Lung (tissue), 12 donors: Measurements from ENCODE around the gene NEURL1B. TPM values are rescaled to one million over a fixed set of nuclear protein-coding genes. Genes with fewer than 3 reads are reported as not detected.

ENCODE experiments used
- ATAC-seq: fragments of 200-7000 bp; cut with Tn5 transposase; one replicate; pipeline ENCODE4 v1.9.1; 2020; ENCODE audit warnings: moderate number of reproducible peaks; ENCODE audit not compliant: insufficient read depth, low FRiP score
- DNase-seq, 3 donors: peaks; one replicate each; pipeline ENCODE4 v3.0.0-alpha.2; 2013 to 2017
- H3K27ac ChIP-seq, 2 donors: one replicate each; pipeline ENCODE4 v1.5.1; 2013; ENCODE audit warnings: mild to moderate bottlenecking in 2 of 2, moderate library complexity in 2 of 2, control low read depth in 1 of 2, inconsistent platforms in 1 of 2, low read depth in 1 of 2, low read length in 1 of 2
- H3K27me3 ChIP-seq, 3 donors: one replicate each; pipeline ENCODE4 v1.5.1; 2013; ENCODE audit warnings: low read length in 2 of 3; ENCODE audit not compliant: control insufficient read depth in 3 of 3, insufficient read depth in 3 of 3
- H3K36me3 ChIP-seq, 4 donors: one replicate each; pipeline ENCODE4 v1.5.1; 2013; ENCODE audit warnings: low read length in 4 of 4, mild to moderate bottlenecking in 1 of 4, moderate library complexity in 1 of 4; ENCODE audit not compliant: control insufficient read depth in 4 of 4, insufficient read depth in 4 of 4
- H3K4me1 ChIP-seq, 5 donors: one replicate each; pipeline ENCODE4 v1.5.1; 2013; ENCODE audit warnings: low read length in 5 of 5, mild to moderate bottlenecking in 2 of 5, moderate library complexity in 1 of 5; ENCODE audit not compliant: control insufficient read depth in 5 of 5, insufficient read depth in 5 of 5
- H3K4me3 ChIP-seq: one replicate; pipeline ENCODE4 v1.5.1; 2013; ENCODE audit warnings: mild to moderate bottlenecking, control low read depth, moderate library complexity
- H3K9ac ChIP-seq, 2 donors: one replicate each; pipeline ENCODE4 v1.5.1; 2013; ENCODE audit warnings: low read length in 2 of 2, control low read depth in 1 of 2; ENCODE audit not compliant: insufficient read depth in 1 of 2
- H3K9me3 ChIP-seq, 4 donors: one replicate each; pipeline ENCODE4 v1.5.1; 2013; ENCODE audit warnings: low read length in 3 of 4, mild to moderate bottlenecking in 1 of 4, moderate library complexity in 1 of 4; ENCODE audit not compliant: control insufficient read depth in 4 of 4, insufficient read depth in 3 of 4
- CTCF ChIP-seq: IDR thresholded peaks from 2 replicates; pipeline ENCODE4 v1.5.1; 2012; ENCODE audit warnings: mild to moderate bottlenecking; ENCODE audit errors: control extremely low read depth, extremely low read depth
- WGBS, 2 donors: extraction: QIAGEN DNeasy Blood & Tissue Kit; methylation state at CpG; one replicate each; pipeline ENCODE4 v1.1.7; 2013; 5-methylcytosine and 5-hydroxymethylcytosine counted together
- polyA plus RNA-seq, 2 donors: library from polyadenylated mRNA; stranded (reverse); fragments of 200-250 nt; gene quantifications; one replicate each; pipeline ENCODE4 v1.2.1, GENCODE V29; 2013
- total RNA-seq, 2 donors: library from RNA; depleted of rRNA in 1 of 2; stranded (reverse); fragments of >200 nt in 1 of 2; gene quantifications; one replicate each; pipeline ENCODE4 v1.2.1, GENCODE V29; 2014 to 2021
- donor health status: control.
- donor health status: control.
- donor health status: Bipolar disorder and iron deficiency.
- donor health status: healthy.
- donor health status: DM: yes; HTN: yes; CAD: no.

Gene NEURL1B
- total and polyA plus RNA-seq, 4 donors = 5.1 to 26.4 (median 11.8) TPM

- Histone ChIP-seq H3K36me3 (no peaks in the 10 kb centered on the region), H3K27me3 (no peaks in the 10 kb centered on the region), H3K4me3 (no peak overlapping the region), H3K27ac (peak overlapping the region in 1 of 2 donors; percentile 42), H3K4me1 (peaks cover 10 to 61% (median 30%) of the 10 kb centered on the region in 5 donors), H3K9me3 (no peaks in the 10 kb centered on the region), H3K9ac (no peak overlapping the region)
- TF ChIP-seq CTCF = no peak
- DNase-seq = no peak
- WGBS, 2 donors = 57 to 77% methylated on average over 2 of the region's 2 CpGs
- no peak for ATAC-seq
Measured at GRCh38 chr5:172662596-172662995, 21.5 kb downstream of the NEURL1B start.

GRCh38 chr5:172664018-172664417 lies 23.0 kb downstream of the NEURL1B start:
- 60 to 73% methylated on average over 5 of the region's 5 CpGs for WGBS, 2 donors
- Histone ChIP-seq H3K9me3 (no peaks in the 10 kb centered on the region), H3K9ac (no peak overlapping the region), H3K36me3 (no peaks in the 10 kb centered on the region), H3K27ac (peak overlapping the region in 1 of 2 donors; percentile 71), H3K4me1 (peaks cover 3 to 67% (median 29%) of the 10 kb centered on the region in 5 donors), H3K27me3 (no peaks in the 10 kb centered on the region), H3K4me3 (no peak overlapping the region)
- DNase-seq (no peak), ATAC-seq (no peak)
- TF ChIP-seq CTCF = no peak

GRCh38 chr5:172664681-172665541 lies 23.8 kb downstream of the NEURL1B start:
- Histone ChIP-seq H3K27ac (peak overlapping the region in 1 of 2 donors; percentile 78), H3K4me1 (peaks cover 0 to 60% (median 22%) of the 10 kb centered on the region in 5 donors)
- DNase-seq = peak; percentile 48 to 86 (median 85)

More at GRCh38 chr5:172664681-172665541, 23.8 kb downstream of the NEURL1B start:
- ATAC-seq = no peak
- TF ChIP-seq CTCF = no peak
- H3K9me3 ChIP-seq = no peaks in the 10 kb centered on the region
- H3K9ac ChIP-seq = peak overlapping the region in 1 of 2 donors; percentile 26
- peaks cover 0 to under 1% (median 0%) of the 10 kb centered on the region in 4 donors for H3K36me3 ChIP-seq
- 60 to 69% methylated on average over 16 of the region's 16 CpGs for WGBS, 2 donors
- no peak overlapping the region for H3K4me3 ChIP-seq
- no peaks in the 10 kb centered on the region for H3K27me3 ChIP-seq
